ENCODE results near the gene CYP2C19.
"Not testable (repeated sequence)": the region's sequence is repeated elsewhere in the genome, so short reads cannot be mapped to it uniquely, and the experiment has no call there.

The CYP2C19 gene

GRCh38 chr10:94762393-94762792 is at the start of gene CYP2C19:
Gene CYP2C19, plus strand, starts transcription at chr10:94762681. Its CDS starts 25 bp downstream, at chr10:94762706.
- DNase-seq (ENCODE audit: low read depth in 2 of 2), result no peak

GRCh38 chr10:94725871-94726270 is 36.6 kb upstream of the CYP2C19 start:
- no peak for DNase-seq (ENCODE audit: low read depth in 2 of 2)

- DNase-seq (ENCODE audit: low read depth in 2 of 2), result no peak
These were observed 27.3 kb upstream of the CYP2C19 start for GRCh38 chr10:94735197-94735596.

- DNase-seq (ENCODE audit: low read depth in 2 of 2), result no peak
These were observed 23.9 kb upstream of the CYP2C19 start for GRCh38 chr10:94738588-94738987.

- no peak for DNase-seq (ENCODE audit: low read depth in 2 of 2)
These were observed 15.3 kb upstream of the CYP2C19 start for GRCh38 chr10:94747137-94747536.

GRCh38 chr10:94747838-94748237 is 14.6 kb upstream of the CYP2C19 start:
- DNase-seq (ENCODE audit: low read depth in 2 of 2), result no peak

GRCh38 chr10:94757916-94758315 is 4.6 kb upstream of the CYP2C19 start:
- DNase-seq (ENCODE audit: low read depth in 2 of 2), result no peak

- no peak for DNase-seq (ENCODE audit: low read depth in 2 of 2)
These were observed 1.8 kb upstream of the CYP2C19 start for GRCh38 chr10:94760586-94761178.

- DNase-seq (ENCODE audit: low read depth in 2 of 2), result not testable (repeated sequence)
These were observed 12.9 kb downstream of the CYP2C19 start for GRCh38 chr10:94775425-94775824.

GRCh38 chr10:94777886-94778458 is 15.5 kb downstream of the CYP2C19 start:
- DNase-seq (ENCODE audit: low read depth in 2 of 2), result no peak

- no peak for DNase-seq (ENCODE audit: low read depth in 2 of 2)
These were observed 18.4 kb downstream of the CYP2C19 start for GRCh38 chr10:94780844-94781243.

GRCh38 chr10:94784256-94784655 is 21.8 kb downstream of the CYP2C19 start:
- no peak for DNase-seq (ENCODE audit: low read depth in 2 of 2)

- DNase-seq (ENCODE audit: low read depth in 2 of 2), result no peak
These were observed 22.7 kb downstream of the CYP2C19 start for GRCh38 chr10:94785211-94785610.

- DNase-seq (ENCODE audit: low read depth in 2 of 2), result not testable (repeated sequence)
These were observed 38.1 kb downstream of the CYP2C19 start for GRCh38 chr10:94800551-94800950.

- no peak for DNase-seq (ENCODE audit: low read depth in 2 of 2)
These were observed 40.8 kb downstream of the CYP2C19 start for GRCh38 chr10:94803307-94803706.

- not testable (repeated sequence) for DNase-seq (ENCODE audit: low read depth in 2 of 2)
These were observed 67.5 kb downstream of the CYP2C19 start for GRCh38 chr10:94830025-94830424.

GRCh38 chr10:94846204-94846603 is 83.7 kb downstream of the CYP2C19 start:
- no peak for DNase-seq (ENCODE audit: low read depth in 2 of 2)

GRCh38 chr10:94850766-94851165 is 88.3 kb downstream of the CYP2C19 start:
- no peak for DNase-seq (ENCODE audit: low read depth in 2 of 2)

- DNase-seq (ENCODE audit: low read depth in 2 of 2), result no peak
These were observed 88.8 kb downstream of the CYP2C19 start for GRCh38 chr10:94851263-94851662.

- DNase-seq (ENCODE audit: low read depth in 2 of 2), result no peak
These were observed 90.0 kb downstream of the CYP2C19 start for GRCh38 chr10:94852438-94852837.

- no peak for DNase-seq (ENCODE audit: low read depth in 2 of 2)
These were observed 90.6 kb downstream of the CYP2C19 start for GRCh38 chr10:94853065-94853464.

- DNase-seq (ENCODE audit: low read depth in 2 of 2), result no peak
These were observed 95.5 kb downstream of the CYP2C19 start for GRCh38 chr10:94858005-94858404.

- DNase-seq (ENCODE audit: low read depth in 2 of 2), result no peak
These were observed 96.6 kb downstream of the CYP2C19 start for GRCh38 chr10:94859086-94859485.

GRCh38 chr10:94878649-94879048 is 116.2 kb downstream of the CYP2C19 start:
- no peak for DNase-seq (ENCODE audit: low read depth in 2 of 2)
